Measurements from ENCODE around the gene TMEM106A. TPM values are rescaled to one million over a fixed set of nuclear protein-coding genes. Genes with fewer than 3 reads are reported as not detected.
"Not testable (repeated sequence)": the region's sequence is repeated elsewhere in the genome, so short reads cannot be mapped to it uniquely, and the experiment has no call there.

Gene TMEM106A
- total and polyA plus RNA-seq, 4 donors: 4.3 to 22.4 (median 10.0) TPM

GRCh38 chr17:43193251-43193650 is 18.4 kb upstream of the TMEM106A start:
- WGBS, 2 donors: 95 to 98% methylated on average over 5 of the region's 5 CpGs
- H3K27ac ChIP-seq (ENCODE audit: low read depth in 1 of 2, low read length in 1 of 2): no peak overlapping the region
- TF ChIP-seq, protein P1, sequence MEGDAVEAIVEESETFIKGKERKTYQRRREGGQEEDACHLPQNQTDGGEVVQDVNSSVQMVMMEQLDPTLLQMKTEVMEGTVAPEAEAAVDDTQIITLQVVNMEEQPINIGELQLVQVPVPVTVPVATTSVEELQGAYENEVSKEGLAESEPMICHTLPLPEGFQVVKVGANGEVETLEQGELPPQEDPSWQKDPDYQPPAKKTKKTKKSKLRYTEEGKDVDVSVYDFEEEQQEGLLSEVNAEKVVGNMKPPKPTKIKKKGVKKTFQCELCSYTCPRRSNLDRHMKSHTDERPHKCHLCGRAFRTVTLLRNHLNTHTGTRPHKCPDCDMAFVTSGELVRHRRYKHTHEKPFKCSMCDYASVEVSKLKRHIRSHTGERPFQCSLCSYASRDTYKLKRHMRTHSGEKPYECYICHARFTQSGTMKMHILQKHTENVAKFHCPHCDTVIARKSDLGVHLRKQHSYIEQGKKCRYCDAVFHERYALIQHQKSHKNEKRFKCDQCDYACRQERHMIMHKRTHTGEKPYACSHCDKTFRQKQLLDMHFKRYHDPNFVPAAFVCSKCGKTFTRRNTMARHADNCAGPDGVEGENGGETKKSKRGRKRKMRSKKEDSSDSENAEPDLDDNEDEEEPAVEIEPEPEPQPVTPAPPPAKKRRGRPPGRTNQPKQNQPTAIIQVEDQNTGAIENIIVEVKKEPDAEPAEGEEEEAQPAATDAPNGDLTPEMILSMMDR (IDR thresholded peaks at IDR 0.05; ENCODE audit: control extremely low read depth, extremely low read depth): no peak

GRCh38 chr17:43199633-43200032 is 12.0 kb upstream of the TMEM106A start:
- H3K36me3 ChIP-seq (ENCODE audit: control insufficient read depth in 4 of 4, insufficient read depth in 4 of 4, low read length in 4 of 4): peaks cover 47 to 67% (median 51%) of the 10 kb centered on the region in 4 donors
- ATAC-seq (ENCODE audit: insufficient read depth, low FRiP score) (no peak), DNase-seq (no peak)
- peaks cover 0 to 3% (median 0%) of the 10 kb centered on the region in 4 donors for H3K9me3 ChIP-seq (ENCODE audit: control insufficient read depth in 4 of 4, insufficient read depth in 3 of 4, low read length in 3 of 4)
- no peak overlapping the region for H3K9ac ChIP-seq (ENCODE audit: insufficient read depth in 1 of 2, low read length in 2 of 2)
- no peaks in the 10 kb centered on the region for H3K4me1 ChIP-seq (ENCODE audit: control insufficient read depth in 5 of 5, insufficient read depth in 5 of 5, low read length in 5 of 5)
- TF ChIP-seq, protein P1 (IDR thresholded peaks at IDR 0.05; ENCODE audit: control extremely low read depth, extremely low read depth): no peak
- WGBS, 2 donors: 94 to 100% methylated on average over 2 of the region's 2 CpGs
- no peak overlapping the region for H3K27ac ChIP-seq (ENCODE audit: low read depth in 1 of 2, low read length in 1 of 2)
- H3K4me3 ChIP-seq: no peak overlapping the region
- H3K27me3 ChIP-seq (ENCODE audit: control insufficient read depth in 3 of 3, insufficient read depth in 3 of 3, low read length in 2 of 3): no peaks in the 10 kb centered on the region

More at GRCh38 chr17:43193251-43193650, 18.4 kb upstream of the TMEM106A start:
- Histone ChIP-seq H3K4me3 (no peak overlapping the region), H3K9me3 (ENCODE audit: control insufficient read depth in 4 of 4, insufficient read depth in 3 of 4, low read length in 3 of 4) (peaks cover 0 to 3% (median 0%) of the 10 kb centered on the region in 4 donors), H3K4me1 (ENCODE audit: control insufficient read depth in 5 of 5, insufficient read depth in 5 of 5, low read length in 5 of 5) (no peaks in the 10 kb centered on the region), H3K27me3 (ENCODE audit: control insufficient read depth in 3 of 3, insufficient read depth in 3 of 3, low read length in 2 of 3) (no peaks in the 10 kb centered on the region), H3K9ac (ENCODE audit: insufficient read depth in 1 of 2, low read length in 2 of 2) (no peak overlapping the region), H3K36me3 (ENCODE audit: control insufficient read depth in 4 of 4, insufficient read depth in 4 of 4, low read length in 4 of 4) (peaks cover 53 to 70% (median 63%) of the 10 kb centered on the region in 4 donors)
- ATAC-seq (ENCODE audit: insufficient read depth, low FRiP score) (no peak), DNase-seq (no peak)

DNA sequence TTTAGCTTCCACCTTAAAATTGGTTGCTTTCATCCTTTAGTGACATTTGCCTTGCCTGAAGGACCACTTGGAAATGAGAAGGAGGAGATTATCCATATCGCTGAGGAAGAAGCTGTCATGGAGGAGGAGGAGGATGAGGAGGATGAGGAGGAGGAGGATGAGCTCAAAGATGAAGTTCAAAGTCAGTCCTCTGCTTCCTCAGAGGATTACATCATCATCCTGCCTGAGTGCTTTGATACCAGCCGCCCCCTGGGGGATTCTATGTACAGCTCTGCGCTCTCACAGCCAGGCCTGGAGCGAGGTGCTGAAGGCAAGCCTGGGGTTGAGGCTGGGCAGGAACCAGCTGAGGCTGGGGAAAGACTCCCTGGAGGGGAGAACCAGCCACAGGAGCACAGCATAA is 11.5 kb upstream of the TMEM106A start:
- WGBS, 2 donors: 90 to 93% methylated on average over 4 of the region's 4 CpGs
- H3K36me3 ChIP-seq (ENCODE audit: control insufficient read depth in 4 of 4, insufficient read depth in 4 of 4, low read length in 4 of 4): peaks cover 42 to 64% (median 49%) of the 10 kb centered on the region in 4 donors
- TF ChIP-seq, protein P1 (IDR thresholded peaks at IDR 0.05; ENCODE audit: control extremely low read depth, extremely low read depth): no peak

DNA sequence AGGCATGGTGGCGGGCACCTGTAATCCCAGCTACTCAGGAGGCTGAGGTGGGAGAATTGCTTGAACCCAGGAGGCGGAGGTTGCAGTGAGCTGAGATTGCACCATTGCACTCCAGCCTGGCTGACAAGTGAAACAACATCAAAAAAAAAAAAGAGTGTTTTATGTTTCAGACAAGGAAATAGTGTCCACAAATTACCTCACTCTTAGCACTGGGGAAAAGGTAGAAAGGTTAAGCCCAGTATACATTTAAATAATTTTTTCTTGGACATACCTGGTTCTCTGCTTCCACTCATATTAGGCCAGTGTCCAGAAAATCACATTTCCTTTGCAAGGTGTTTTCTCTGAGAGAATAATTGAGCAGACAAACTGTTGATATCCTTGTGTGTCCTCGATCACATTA is 8.7 kb upstream of the TMEM106A start:
- not testable (repeated sequence) for DNase-seq; H3K9me3 ChIP-seq (ENCODE audit: control insufficient read depth in 4 of 4, insufficient read depth in 3 of 4, low read length in 3 of 4); H3K27ac ChIP-seq (ENCODE audit: low read depth in 1 of 2, low read length in 1 of 2); H3K4me3 ChIP-seq; H3K9ac ChIP-seq (ENCODE audit: insufficient read depth in 1 of 2, low read length in 2 of 2); ATAC-seq (ENCODE audit: insufficient read depth, low FRiP score); H3K27me3 ChIP-seq (ENCODE audit: control insufficient read depth in 3 of 3, insufficient read depth in 3 of 3, low read length in 2 of 3); H3K4me1 ChIP-seq (ENCODE audit: control insufficient read depth in 5 of 5, insufficient read depth in 5 of 5, low read length in 5 of 5)
- peaks cover 34 to 51% (median 43%) of the 10 kb centered on the region in 4 donors for H3K36me3 ChIP-seq (ENCODE audit: control insufficient read depth in 4 of 4, insufficient read depth in 4 of 4, low read length in 4 of 4)
- 96% methylated on average over 3 of the region's 3 CpGs for WGBS, 2 donors

More for the DNA sequence above, 11.5 kb upstream of the TMEM106A start:
- Histone ChIP-seq H3K4me3 (no peak overlapping the region), H3K27me3 (ENCODE audit: control insufficient read depth in 3 of 3, insufficient read depth in 3 of 3, low read length in 2 of 3) (no peaks in the 10 kb centered on the region), H3K27ac (ENCODE audit: low read depth in 1 of 2, low read length in 1 of 2) (no peak overlapping the region), H3K4me1 (ENCODE audit: control insufficient read depth in 5 of 5, insufficient read depth in 5 of 5, low read length in 5 of 5) (no peaks in the 10 kb centered on the region), H3K9me3 (ENCODE audit: control insufficient read depth in 4 of 4, insufficient read depth in 3 of 4, low read length in 3 of 4) (peaks cover 0 to 3% (median 0%) of the 10 kb centered on the region in 4 donors), H3K9ac (ENCODE audit: insufficient read depth in 1 of 2, low read length in 2 of 2) (no peak overlapping the region)
- DNase-seq (no peak), ATAC-seq (ENCODE audit: insufficient read depth, low FRiP score) (no peak)

All from lung (tissue), 12 donors.